ENCODE results near the gene OR10A5.

DNA sequence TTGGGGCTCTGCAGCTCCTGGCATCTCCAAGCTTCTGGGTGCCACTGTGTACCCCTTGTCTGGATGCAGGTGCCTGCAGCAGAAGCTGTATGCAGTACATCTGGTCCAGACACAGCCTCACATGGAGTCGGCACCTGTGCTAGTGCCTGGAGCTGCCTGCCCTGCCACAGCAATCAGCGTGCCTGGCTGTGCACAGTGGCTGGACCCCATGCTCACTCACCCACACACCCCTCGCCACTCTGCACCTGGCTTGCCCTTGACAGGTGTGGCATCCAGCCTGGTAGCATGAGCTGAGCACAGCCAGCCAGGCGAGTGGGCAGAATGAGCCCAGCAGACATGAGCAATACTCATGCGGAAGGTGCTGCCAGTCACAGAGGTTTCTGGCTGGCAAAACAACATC lies 26.5 kb upstream of the OR10A5 start:
- TF ChIP-seq, protein P1, sequence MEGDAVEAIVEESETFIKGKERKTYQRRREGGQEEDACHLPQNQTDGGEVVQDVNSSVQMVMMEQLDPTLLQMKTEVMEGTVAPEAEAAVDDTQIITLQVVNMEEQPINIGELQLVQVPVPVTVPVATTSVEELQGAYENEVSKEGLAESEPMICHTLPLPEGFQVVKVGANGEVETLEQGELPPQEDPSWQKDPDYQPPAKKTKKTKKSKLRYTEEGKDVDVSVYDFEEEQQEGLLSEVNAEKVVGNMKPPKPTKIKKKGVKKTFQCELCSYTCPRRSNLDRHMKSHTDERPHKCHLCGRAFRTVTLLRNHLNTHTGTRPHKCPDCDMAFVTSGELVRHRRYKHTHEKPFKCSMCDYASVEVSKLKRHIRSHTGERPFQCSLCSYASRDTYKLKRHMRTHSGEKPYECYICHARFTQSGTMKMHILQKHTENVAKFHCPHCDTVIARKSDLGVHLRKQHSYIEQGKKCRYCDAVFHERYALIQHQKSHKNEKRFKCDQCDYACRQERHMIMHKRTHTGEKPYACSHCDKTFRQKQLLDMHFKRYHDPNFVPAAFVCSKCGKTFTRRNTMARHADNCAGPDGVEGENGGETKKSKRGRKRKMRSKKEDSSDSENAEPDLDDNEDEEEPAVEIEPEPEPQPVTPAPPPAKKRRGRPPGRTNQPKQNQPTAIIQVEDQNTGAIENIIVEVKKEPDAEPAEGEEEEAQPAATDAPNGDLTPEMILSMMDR (IDR thresholded peaks at IDR 0.05; ENCODE audit: insufficient read depth, low read length): no peak
- TF ChIP-seq REST (IDR thresholded peaks at IDR 0.05; ENCODE audit: insufficient replicate concordance, low read depth): no peak

Data from HL-60 (cell line).